K562 (cell line): ENCODE data around the gene CFAP20DC.

ENCODE experiments used
- CREB1 ChIP-seq, 2 experiments: sonication (generic) in 1 of 2; formaldehyde crosslinking in 1 of 2; IDR thresholded peaks; 2 replicates each; pipeline versions ENCODE4 v1.6.1 to v1.8.0; 2012 to 2022; ENCODE audit warnings: inconsistent platforms in 1 of 2, mild to moderate bottlenecking in 1 of 2, missing genetic modification reagents in 1 of 2, moderate library complexity in 1 of 2
- GTF2A2 ChIP-seq: IDR thresholded peaks from 2 replicates; pipeline ENCODE4 v1.6.1; 2016; ENCODE audit warnings: mild to moderate bottlenecking, missing genetic modification characterization, missing compliant biosample characterization
- MTA1 ChIP-seq: fragments of 450-650 bp; IDR thresholded peaks from 2 replicates; pipeline ENCODE4 v1.6.1; 2017; ENCODE audit warnings: borderline replicate concordance
- MXI1 ChIP-seq: IDR thresholded peaks from 2 replicates; pipeline ENCODE4 v1.6.1; 2011; ENCODE audit warnings: low read depth, mild to moderate bottlenecking, improper control_type of control experiment, low read length
- SIN3B ChIP-seq: fragments of 450-650 bp; IDR thresholded peaks from 2 replicates; pipeline ENCODE4 v1.6.1; 2017; ENCODE audit warnings: low read depth, mild to moderate bottlenecking, moderate library complexity
- TCF7L2 ChIP-seq: fragments of 150-350 bp; IDR thresholded peaks from 2 replicates; pipeline ENCODE4 v1.6.1; 2016; ENCODE audit warnings: low read depth, mild to moderate bottlenecking, low read length, moderate library complexity
- ZNF121 ChIP-seq: sonication (generic); formaldehyde crosslinking; conservative IDR thresholded peaks from 2 replicates; pipeline ENCODE4 v1.8.0; 2022; ENCODE audit warnings: missing genetic modification reagents
- ZNF41 ChIP-seq: fragments of 250-450 bp; sonication (Bioruptor Pico); conservative IDR thresholded peaks from 2 replicates; pipeline ENCODE4 v1.4.0; 2020; ENCODE audit warnings: mild to moderate bottlenecking
- ZNF766 ChIP-seq: fragments of 200-800 bp; sonication (Bioruptor generic); conservative IDR thresholded peaks from 2 replicates; pipeline ENCODE4 v1.6.1; 2016; ENCODE audit warnings: missing genetic modification characterization, missing compliant biosample characterization
- TF ChIP-seq, protein P1 (sequence below): conservative IDR thresholded peaks from 2 replicates; pipeline ENCODE4 v1.6.1; 2011; ENCODE audit warnings: low read depth, mild to moderate bottlenecking, low read length; ENCODE audit not compliant: control insufficient read depth
- TF ChIP-seq, protein P2 (sequence below), 3 experiments: IDR thresholded peaks in 2 of 3; conservative IDR thresholded peaks in 1 of 3; 2 replicates each; pipeline ENCODE4 v1.5.1; 2011 to 2012; ENCODE audit warnings: low read length in 3 of 3, mild to moderate bottlenecking in 3 of 3, control low read depth in 2 of 3, improper control_type of control experiment in 1 of 3, inconsistent platforms in 1 of 3, low read depth in 1 of 3, mixed read lengths in 1 of 3, moderate library complexity in 1 of 3; ENCODE audit not compliant: insufficient read depth in 2 of 3
- TF ChIP-seq, protein P3 (sequence below), 2 experiments: fragments of 450-650 bp in 1 of 2; IDR thresholded peaks; 2 replicates each; pipeline ENCODE4 v1.6.1; 2011 to 2017; ENCODE audit warnings: low read depth in 2 of 2, antibody characterized with exemption in 1 of 2, borderline replicate concordance in 1 of 2, low read length in 1 of 2, mild to moderate bottlenecking in 1 of 2, mixed read lengths in 1 of 2; ENCODE audit not compliant: control insufficient read depth in 1 of 2

DNA sequence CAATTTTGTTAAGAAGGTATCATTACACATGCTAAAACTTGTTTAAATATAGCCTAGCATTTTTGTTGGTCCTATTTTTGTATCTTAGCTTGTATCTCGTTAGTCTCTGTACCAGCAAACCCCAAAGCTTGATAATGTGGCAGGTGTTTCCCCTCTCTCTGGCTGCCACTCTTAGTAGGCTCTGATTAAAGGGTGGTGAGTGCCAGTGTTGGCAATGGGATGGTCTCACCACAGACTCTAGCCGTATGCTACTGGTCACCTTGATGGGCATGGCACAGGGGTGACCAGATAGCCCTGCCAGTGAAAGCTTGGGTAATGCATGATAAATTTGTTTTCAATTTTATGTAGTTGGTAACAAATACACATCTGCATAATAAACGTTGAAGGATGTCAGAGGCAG is 188.3 kb downstream of the CFAP20DC start:
- TF ChIP-seq, protein P1, sequence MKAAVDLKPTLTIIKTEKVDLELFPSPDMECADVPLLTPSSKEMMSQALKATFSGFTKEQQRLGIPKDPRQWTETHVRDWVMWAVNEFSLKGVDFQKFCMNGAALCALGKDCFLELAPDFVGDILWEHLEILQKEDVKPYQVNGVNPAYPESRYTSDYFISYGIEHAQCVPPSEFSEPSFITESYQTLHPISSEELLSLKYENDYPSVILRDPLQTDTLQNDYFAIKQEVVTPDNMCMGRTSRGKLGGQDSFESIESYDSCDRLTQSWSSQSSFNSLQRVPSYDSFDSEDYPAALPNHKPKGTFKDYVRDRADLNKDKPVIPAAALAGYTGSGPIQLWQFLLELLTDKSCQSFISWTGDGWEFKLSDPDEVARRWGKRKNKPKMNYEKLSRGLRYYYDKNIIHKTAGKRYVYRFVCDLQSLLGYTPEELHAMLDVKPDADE, result no peak
- TF ChIP-seq, protein P2, sequence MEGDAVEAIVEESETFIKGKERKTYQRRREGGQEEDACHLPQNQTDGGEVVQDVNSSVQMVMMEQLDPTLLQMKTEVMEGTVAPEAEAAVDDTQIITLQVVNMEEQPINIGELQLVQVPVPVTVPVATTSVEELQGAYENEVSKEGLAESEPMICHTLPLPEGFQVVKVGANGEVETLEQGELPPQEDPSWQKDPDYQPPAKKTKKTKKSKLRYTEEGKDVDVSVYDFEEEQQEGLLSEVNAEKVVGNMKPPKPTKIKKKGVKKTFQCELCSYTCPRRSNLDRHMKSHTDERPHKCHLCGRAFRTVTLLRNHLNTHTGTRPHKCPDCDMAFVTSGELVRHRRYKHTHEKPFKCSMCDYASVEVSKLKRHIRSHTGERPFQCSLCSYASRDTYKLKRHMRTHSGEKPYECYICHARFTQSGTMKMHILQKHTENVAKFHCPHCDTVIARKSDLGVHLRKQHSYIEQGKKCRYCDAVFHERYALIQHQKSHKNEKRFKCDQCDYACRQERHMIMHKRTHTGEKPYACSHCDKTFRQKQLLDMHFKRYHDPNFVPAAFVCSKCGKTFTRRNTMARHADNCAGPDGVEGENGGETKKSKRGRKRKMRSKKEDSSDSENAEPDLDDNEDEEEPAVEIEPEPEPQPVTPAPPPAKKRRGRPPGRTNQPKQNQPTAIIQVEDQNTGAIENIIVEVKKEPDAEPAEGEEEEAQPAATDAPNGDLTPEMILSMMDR (IDR thresholded peaks at IDR 0.05 in 2 of 3, conservative IDR thresholded peaks at IDR 0.05 in 1 of 3; ENCODE audit: insufficient read depth in 2 of 3, low read depth in 1 of 3, low read length in 3 of 3), result no peak
- TF ChIP-seq TCF7L2, result no peak
- TF ChIP-seq ZNF766, result no peak
- TF ChIP-seq ZNF41 (CRISPR knock-in tag), result no peak
- TF ChIP-seq MTA1, result no peak
- TF ChIP-seq CREB1 (IDR thresholded peaks at IDR 0.05), result no peak
- no peak for TF ChIP-seq CREB1 (CRISPR knock-in tag; IDR thresholded peaks at IDR 0.05)
- TF ChIP-seq, protein P3, sequence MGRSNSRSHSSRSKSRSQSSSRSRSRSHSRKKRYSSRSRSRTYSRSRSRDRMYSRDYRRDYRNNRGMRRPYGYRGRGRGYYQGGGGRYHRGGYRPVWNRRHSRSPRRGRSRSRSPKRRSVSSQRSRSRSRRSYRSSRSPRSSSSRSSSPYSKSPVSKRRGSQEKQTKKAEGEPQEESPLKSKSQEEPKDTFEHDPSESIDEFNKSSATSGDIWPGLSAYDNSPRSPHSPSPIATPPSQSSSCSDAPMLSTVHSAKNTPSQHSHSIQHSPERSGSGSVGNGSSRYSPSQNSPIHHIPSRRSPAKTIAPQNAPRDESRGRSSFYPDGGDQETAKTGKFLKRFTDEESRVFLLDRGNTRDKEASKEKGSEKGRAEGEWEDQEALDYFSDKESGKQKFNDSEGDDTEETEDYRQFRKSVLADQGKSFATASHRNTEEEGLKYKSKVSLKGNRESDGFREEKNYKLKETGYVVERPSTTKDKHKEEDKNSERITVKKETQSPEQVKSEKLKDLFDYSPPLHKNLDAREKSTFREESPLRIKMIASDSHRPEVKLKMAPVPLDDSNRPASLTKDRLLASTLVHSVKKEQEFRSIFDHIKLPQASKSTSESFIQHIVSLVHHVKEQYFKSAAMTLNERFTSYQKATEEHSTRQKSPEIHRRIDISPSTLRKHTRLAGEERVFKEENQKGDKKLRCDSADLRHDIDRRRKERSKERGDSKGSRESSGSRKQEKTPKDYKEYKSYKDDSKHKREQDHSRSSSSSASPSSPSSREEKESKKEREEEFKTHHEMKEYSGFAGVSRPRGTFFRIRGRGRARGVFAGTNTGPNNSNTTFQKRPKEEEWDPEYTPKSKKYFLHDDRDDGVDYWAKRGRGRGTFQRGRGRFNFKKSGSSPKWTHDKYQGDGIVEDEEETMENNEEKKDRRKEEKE (IDR thresholded peaks at IDR 0.05; ENCODE audit: borderline replicate concordance in 1 of 2, control insufficient read depth in 1 of 2, low read depth in 2 of 2, low read length in 1 of 2), result no peak
- TF ChIP-seq GTF2A2 (tag), result no peak
- TF ChIP-seq ZNF121 (CRISPR knock-in tag), result no peak
- TF ChIP-seq MXI1, result no peak
- TF ChIP-seq SIN3B, result no peak
